Bronchial epithelial cell (primary cell): Measurements from ENCODE around the gene PWWP2B. TPM values are rescaled to one million over a fixed set of nuclear protein-coding genes. Genes with fewer than 3 reads are reported as not detected.
"Not testable (repeated sequence)": the region's sequence is repeated elsewhere in the genome, so short reads cannot be mapped to it uniquely, and the experiment has no call there.

Source experiments
- DNase-seq: peaks from one replicate; pipeline ENCODE4 v3.0.0-alpha.2; 2010; ENCODE audit warnings: low read depth
- FAIRE-seq: peaks from 2 replicates; lab custom pipeline; 2011; peaks lifted over from hg19 to GRCh38; lab: Jason Lieb, UNC
- H3K27me3 ChIP-seq: 2 replicates; pipeline ENCODE4 v1.5.1; 2011; ENCODE audit warnings: low read length; ENCODE audit not compliant: control insufficient read depth, insufficient read depth
- H3K36me3 ChIP-seq: 2 replicates; pipeline ENCODE4 v1.5.1; 2011; ENCODE audit warnings: low read length; ENCODE audit not compliant: control insufficient read depth, insufficient read depth
- H3K4me3 ChIP-seq: 2 replicates; pipeline ENCODE4 v1.5.1; 2011; ENCODE audit warnings: mild to moderate bottlenecking, low read depth, low read length, control low read depth
- total RNA-seq: library from RNA; depleted of rRNA; stranded (reverse); fragments of >200 nt; gene quantifications from 2 replicates; pipeline ENCODE4 v1.2.1, GENCODE V29; 2014
- TF ChIP-seq, protein P1 (sequence below): IDR thresholded peaks from 2 replicates; pipeline ENCODE4 v1.5.1; 2011; ENCODE audit warnings: mild to moderate bottlenecking, moderate library complexity, low read length, control low read depth, inconsistent platforms; ENCODE audit not compliant: insufficient read depth, severe bottlenecking

Gene PWWP2B
- total RNA-seq, 1 donor from 2014 or later = 40.0 TPM

DNA sequence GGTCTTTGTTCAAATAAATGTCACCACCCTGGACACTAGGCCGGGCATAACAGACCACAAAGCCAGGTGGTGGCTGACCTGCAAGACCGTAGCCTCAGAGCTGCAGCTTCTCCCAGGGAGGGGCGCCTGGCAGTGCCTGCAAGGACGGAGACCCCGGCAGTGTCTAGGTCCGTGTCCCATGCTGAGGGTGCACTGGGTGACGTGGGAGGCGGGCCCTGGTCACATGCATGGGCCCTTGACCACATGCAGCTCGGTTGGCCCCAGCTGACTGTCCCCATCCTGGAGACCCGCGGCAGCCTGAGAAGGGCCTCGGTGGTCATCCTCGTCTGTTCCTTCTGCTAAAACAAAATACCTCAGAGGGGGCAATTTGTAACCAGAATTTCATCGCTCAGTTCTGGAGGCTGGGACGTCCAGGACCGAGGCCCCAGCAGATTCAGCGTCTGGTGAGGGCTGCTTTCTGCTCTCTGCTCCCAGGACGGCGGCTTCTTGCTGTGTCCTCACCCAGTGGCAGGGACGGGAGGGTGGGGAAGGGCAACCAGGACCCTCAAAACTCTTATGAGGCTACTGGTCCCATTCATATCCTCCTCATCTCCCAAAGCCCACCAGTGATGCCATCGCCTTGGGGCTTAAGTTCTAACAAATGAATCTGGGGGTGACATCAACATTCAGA lies 36.8 kb downstream of the PWWP2B start:
- no peak for FAIRE-seq
- TF ChIP-seq, protein P1, sequence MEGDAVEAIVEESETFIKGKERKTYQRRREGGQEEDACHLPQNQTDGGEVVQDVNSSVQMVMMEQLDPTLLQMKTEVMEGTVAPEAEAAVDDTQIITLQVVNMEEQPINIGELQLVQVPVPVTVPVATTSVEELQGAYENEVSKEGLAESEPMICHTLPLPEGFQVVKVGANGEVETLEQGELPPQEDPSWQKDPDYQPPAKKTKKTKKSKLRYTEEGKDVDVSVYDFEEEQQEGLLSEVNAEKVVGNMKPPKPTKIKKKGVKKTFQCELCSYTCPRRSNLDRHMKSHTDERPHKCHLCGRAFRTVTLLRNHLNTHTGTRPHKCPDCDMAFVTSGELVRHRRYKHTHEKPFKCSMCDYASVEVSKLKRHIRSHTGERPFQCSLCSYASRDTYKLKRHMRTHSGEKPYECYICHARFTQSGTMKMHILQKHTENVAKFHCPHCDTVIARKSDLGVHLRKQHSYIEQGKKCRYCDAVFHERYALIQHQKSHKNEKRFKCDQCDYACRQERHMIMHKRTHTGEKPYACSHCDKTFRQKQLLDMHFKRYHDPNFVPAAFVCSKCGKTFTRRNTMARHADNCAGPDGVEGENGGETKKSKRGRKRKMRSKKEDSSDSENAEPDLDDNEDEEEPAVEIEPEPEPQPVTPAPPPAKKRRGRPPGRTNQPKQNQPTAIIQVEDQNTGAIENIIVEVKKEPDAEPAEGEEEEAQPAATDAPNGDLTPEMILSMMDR = no peak
- Histone ChIP-seq H3K4me3 (no peak overlapping the region), H3K36me3 (no peaks in the 10 kb centered on the region), H3K27me3 (no peaks in the 10 kb centered on the region)
- no peak for DNase-seq

DNA sequence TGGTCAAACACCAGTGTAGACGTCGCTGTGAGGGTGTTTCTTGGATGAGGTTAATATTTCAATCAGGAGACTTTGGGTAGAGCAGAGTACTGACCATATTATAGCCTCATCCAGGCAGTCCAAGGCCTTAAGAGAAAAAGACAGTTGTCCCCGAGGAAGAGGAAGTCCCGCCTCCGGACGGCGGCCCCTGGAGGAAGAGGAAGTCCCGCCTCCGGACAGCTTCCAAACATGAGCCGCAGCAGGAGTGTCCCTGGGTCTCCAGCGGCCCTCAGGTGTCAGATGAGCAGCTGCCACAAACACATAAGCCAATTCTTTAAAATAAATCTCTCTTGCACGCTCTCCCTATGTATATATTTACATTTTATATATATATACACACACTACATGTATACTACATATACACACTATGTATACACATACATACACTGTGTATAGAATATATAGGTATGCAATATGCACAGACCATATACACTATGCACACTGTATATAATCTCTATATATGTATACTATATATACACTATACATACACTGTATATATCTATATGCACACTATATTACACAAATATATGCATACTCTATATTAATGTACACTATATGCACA lies 37.5 kb downstream of the PWWP2B start:
- H3K27me3 ChIP-seq = no peaks in the 10 kb centered on the region
- TF ChIP-seq, protein P1 = no peak
- DNase-seq = no peak
- H3K36me3 ChIP-seq = no peaks in the 10 kb centered on the region
- no peak overlapping the region for H3K4me3 ChIP-seq
- FAIRE-seq = no peak

DNA sequence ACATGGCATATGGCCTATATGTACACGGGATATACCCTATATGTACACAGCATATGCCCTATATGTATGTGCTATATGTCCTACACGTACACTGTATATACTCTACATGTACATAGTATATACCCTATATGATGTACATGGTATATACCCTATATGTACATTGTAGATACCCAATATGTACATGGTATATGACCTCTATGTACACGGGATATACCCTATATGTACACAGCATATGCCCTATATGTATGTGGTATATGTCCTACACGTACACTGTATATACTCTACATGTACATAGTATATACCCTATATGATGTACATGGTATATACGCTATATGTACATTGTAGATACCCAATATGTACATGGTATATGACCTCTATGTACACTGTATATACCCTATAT lies 38.3 kb downstream of the PWWP2B start:
- not testable (repeated sequence) for H3K27me3 ChIP-seq, FAIRE-seq, H3K4me3 ChIP-seq, H3K36me3 ChIP-seq, DNase-seq

GRCh38 chr10:132436096-132436495 lies 39.1 kb downstream of the PWWP2B start:
- not testable (repeated sequence) for FAIRE-seq, DNase-seq, H3K27me3 ChIP-seq, H3K36me3 ChIP-seq, H3K4me3 ChIP-seq

DNA sequence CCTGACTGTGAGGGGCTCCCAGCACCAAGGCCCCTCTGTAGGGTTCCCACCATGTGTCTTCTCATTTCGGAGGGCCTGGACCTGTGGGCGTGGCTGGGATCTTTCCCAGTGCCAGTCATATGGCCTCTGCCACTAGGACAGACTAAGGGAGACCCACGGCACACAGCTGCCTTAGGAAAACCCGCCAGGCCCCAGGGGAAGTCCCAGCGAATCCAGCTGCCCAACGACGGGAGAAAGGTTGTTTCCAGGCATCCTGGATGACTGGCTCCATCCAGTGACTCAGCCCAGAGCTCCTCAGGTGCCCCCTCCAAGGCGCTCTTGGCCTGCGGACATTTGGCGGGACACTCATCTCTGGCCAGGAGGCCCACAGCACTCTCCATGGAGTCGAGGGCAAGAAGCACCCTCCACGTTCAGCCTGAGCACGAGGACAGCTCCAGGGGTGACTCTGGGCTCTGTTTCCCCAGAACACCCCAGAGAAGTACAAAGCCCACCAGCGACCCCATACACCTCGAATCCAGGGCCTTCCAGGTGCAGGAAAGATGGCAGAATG lies 39.9 kb downstream of the PWWP2B start:
- DNase-seq (no peak), FAIRE-seq (no peak)
- TF ChIP-seq, protein P1 = no peak
- H3K36me3 ChIP-seq = no peaks in the 10 kb centered on the region
- no peak overlapping the region for H3K4me3 ChIP-seq
- H3K27me3 ChIP-seq = no peaks in the 10 kb centered on the region

- FAIRE-seq (no peak), DNase-seq (no peak)
- Histone ChIP-seq H3K27me3 (no peaks in the 10 kb centered on the region), H3K36me3 (no peaks in the 10 kb centered on the region), H3K4me3 (no peak overlapping the region)
- TF ChIP-seq, protein P1 = no peak
Observed at GRCh38 chr10:132437541-132437950, 40.5 kb downstream of the PWWP2B start.
